Mucosa of stomach (tissue), 1 donor: ENCODE results near the gene CELSR1.
"Not testable (repeated sequence)": the region's sequence is repeated elsewhere in the genome, so short reads cannot be mapped to it uniquely, and the experiment has no call there.

Experiments used
- H3K27me3 ChIP-seq: one replicate; pipeline ENCODE4 v1.7.0; 2013; ENCODE audit warnings: mild to moderate bottlenecking, low read length; ENCODE audit not compliant: control insufficient read depth, insufficient read depth
- H3K36me3 ChIP-seq: one replicate; pipeline ENCODE4 v1.7.0; 2013; ENCODE audit warnings: low read length; ENCODE audit not compliant: control insufficient read depth, insufficient read depth
- H3K4me1 ChIP-seq: one replicate; pipeline ENCODE4 v1.7.0; 2013; ENCODE audit warnings: mild to moderate bottlenecking, low read length; ENCODE audit not compliant: control insufficient read depth, insufficient read depth
- H3K4me3 ChIP-seq: one replicate; pipeline ENCODE4 v1.7.0; 2013; ENCODE audit warnings: low read length
- H3K9ac ChIP-seq: one replicate; pipeline ENCODE4 v1.7.0; 2013; ENCODE audit warnings: mild to moderate bottlenecking, low read length, moderate library complexity
- H3K9me3 ChIP-seq: one replicate; pipeline ENCODE4 v1.7.0; 2013; ENCODE audit warnings: mild to moderate bottlenecking, low read length, moderate library complexity; ENCODE audit not compliant: control insufficient read depth
- donor health status: Pancreatic carcinoma.

Gene CELSR1

GRCh38 chr22:46406349-46406748, 131.1 kb downstream of the CELSR1 start:
- H3K36me3 ChIP-seq: no peaks in the 10 kb centered on the region
- no peaks in the 10 kb centered on the region for H3K4me1 ChIP-seq
- H3K27me3 ChIP-seq: no peaks in the 10 kb centered on the region
- no peak overlapping the region for H3K4me3 ChIP-seq
- H3K9me3 ChIP-seq: no peaks in the 10 kb centered on the region
- no peak overlapping the region for H3K9ac ChIP-seq

- H3K36me3 ChIP-seq: no peaks in the 10 kb centered on the region
Measured at GRCh38 chr22:46405901-46406300, 131.5 kb downstream of the CELSR1 start.

GRCh38 chr22:46403880-46404279, 133.5 kb downstream of the CELSR1 start:
- not testable (repeated sequence) for H3K4me1 ChIP-seq, H3K4me3 ChIP-seq, H3K27me3 ChIP-seq, H3K9ac ChIP-seq, H3K36me3 ChIP-seq, H3K9me3 ChIP-seq

More at GRCh38 chr22:46405901-46406300, 131.5 kb downstream of the CELSR1 start:
- no peaks in the 10 kb centered on the region for H3K4me1 ChIP-seq
- no peaks in the 10 kb centered on the region for H3K27me3 ChIP-seq
- H3K4me3 ChIP-seq: no peak overlapping the region
- H3K9ac ChIP-seq: no peak overlapping the region
- H3K9me3 ChIP-seq: no peaks in the 10 kb centered on the region

GRCh38 chr22:46402505-46402904, 134.9 kb downstream of the CELSR1 start:
- no peaks in the 10 kb centered on the region for H3K9me3 ChIP-seq
- no peak overlapping the region for H3K4me3 ChIP-seq
- no peaks in the 10 kb centered on the region for H3K27me3 ChIP-seq
- no peak overlapping the region for H3K9ac ChIP-seq
- H3K36me3 ChIP-seq: no peaks in the 10 kb centered on the region
- no peaks in the 10 kb centered on the region for H3K4me1 ChIP-seq

- Histone ChIP-seq H3K4me1 (no peaks in the 10 kb centered on the region), H3K27me3 (no peaks in the 10 kb centered on the region), H3K36me3 (no peaks in the 10 kb centered on the region), H3K4me3 (no peak overlapping the region), H3K9ac (no peak overlapping the region), H3K9me3 (no peaks in the 10 kb centered on the region)
Measured at GRCh38 chr22:46401370-46401769, 136.1 kb downstream of the CELSR1 start.

GRCh38 chr22:46399251-46400024, 138.0 kb downstream of the CELSR1 start:
- Histone ChIP-seq H3K27me3 (no peaks in the 10 kb centered on the region), H3K36me3 (no peaks in the 10 kb centered on the region), H3K4me1 (no peaks in the 10 kb centered on the region), H3K9ac (no peak overlapping the region), H3K4me3 (no peak overlapping the region), H3K9me3 (no peaks in the 10 kb centered on the region)

GRCh38 chr22:46397951-46398350, 139.5 kb downstream of the CELSR1 start:
- Histone ChIP-seq H3K4me1 (no peaks in the 10 kb centered on the region), H3K9me3 (no peaks in the 10 kb centered on the region), H3K9ac (no peak overlapping the region)

GRCh38 chr22:46397514-46397913, 139.9 kb downstream of the CELSR1 start:
- Histone ChIP-seq H3K9ac (no peak overlapping the region), H3K4me3 (no peak overlapping the region), H3K36me3 (no peaks in the 10 kb centered on the region), H3K4me1 (no peaks in the 10 kb centered on the region), H3K9me3 (no peaks in the 10 kb centered on the region), H3K27me3 (no peaks in the 10 kb centered on the region)

More at GRCh38 chr22:46397951-46398350, 139.5 kb downstream of the CELSR1 start:
- no peaks in the 10 kb centered on the region for H3K36me3 ChIP-seq
- no peaks in the 10 kb centered on the region for H3K27me3 ChIP-seq
- H3K4me3 ChIP-seq: no peak overlapping the region

GRCh38 chr22:46397049-46397448, 140.4 kb downstream of the CELSR1 start:
- H3K9me3 ChIP-seq, H3K36me3 ChIP-seq, H3K4me1 ChIP-seq, H3K27me3 ChIP-seq, H3K9ac ChIP-seq, H3K4me3 ChIP-seq: not testable (repeated sequence)

GRCh38 chr22:46395145-46395544, 142.3 kb downstream of the CELSR1 start:
- Histone ChIP-seq H3K36me3 (no peaks in the 10 kb centered on the region), H3K4me3 (no peak overlapping the region), H3K27me3 (no peaks in the 10 kb centered on the region), H3K9ac (no peak overlapping the region), H3K4me1 (peaks cover 5% of the 10 kb centered on the region), H3K9me3 (no peaks in the 10 kb centered on the region)

GRCh38 chr22:46394622-46395021, 142.8 kb downstream of the CELSR1 start:
- no peaks in the 10 kb centered on the region for H3K27me3 ChIP-seq
- H3K9ac ChIP-seq: no peak overlapping the region
- H3K4me3 ChIP-seq: no peak overlapping the region
- no peaks in the 10 kb centered on the region for H3K36me3 ChIP-seq
- peaks cover 5% of the 10 kb centered on the region for H3K4me1 ChIP-seq
- H3K9me3 ChIP-seq: no peaks in the 10 kb centered on the region

GRCh38 chr22:46393873-46394272, 143.5 kb downstream of the CELSR1 start:
- no peak overlapping the region for H3K9ac ChIP-seq
- no peaks in the 10 kb centered on the region for H3K9me3 ChIP-seq
- no peak overlapping the region for H3K4me3 ChIP-seq
- H3K4me1 ChIP-seq: peaks cover 5% of the 10 kb centered on the region
- no peaks in the 10 kb centered on the region for H3K36me3 ChIP-seq
- H3K27me3 ChIP-seq: no peaks in the 10 kb centered on the region
